HEK293 (cell line): ENCODE data around the gene EVC2.

ENCODE experiments used
- CTCF ChIA-PET: fragments of 350-600 bp; formaldehyde crosslinking; extraction: SDS; loops from one replicate; lab custom pipeline; 2021; ENCODE audit warnings: antibody characterized with exemption; lab: Yijun Ruan, JAX
- POLR2A ChIA-PET: fragments of 300-600 bp; formaldehyde crosslinking; extraction: SDS; loops from one replicate; lab custom pipeline; 2020; ENCODE audit warnings: antibody characterized with exemption, inconsistent platforms; lab: Yijun Ruan, JAX
- H3K27ac ChIP-seq: fragments of 200-500 bp; sonication (Bioruptor generic); 2 replicates; pipeline ENCODE4 v1.5.1; 2014; ENCODE audit warnings: low read depth, low read length, control low read depth, inconsistent platforms; ENCODE audit errors: extremely low read depth
- H3K36me3 ChIP-seq, 2 experiments: fragments of 200-500 bp in 1 of 2; sonication (Bioruptor generic) in 1 of 2; 1 replicate in 1 of 2; 2 replicates in 1 of 2; pipeline ENCODE4 v1.5.1; 2014 to 2017; ENCODE audit warnings: inconsistent platforms in 2 of 2, low read length in 2 of 2; ENCODE audit not compliant: control insufficient read depth in 2 of 2, insufficient read depth in 1 of 2
- H3K4me1 ChIP-seq: fragments of 200-500 bp; sonication (Bioruptor generic); 2 replicates; pipeline ENCODE4 v1.5.1; 2014; ENCODE audit warnings: mild to moderate bottlenecking, low read length, inconsistent platforms; ENCODE audit not compliant: control insufficient read depth, insufficient read depth
- H3K4me3 ChIP-seq: 2 replicates; pipeline ENCODE4 v1.5.1; 2011; ENCODE audit warnings: low read depth, mild to moderate bottlenecking, control low read depth, low read length, moderate library complexity
- H3K9me3 ChIP-seq: fragments of 200-500 bp; sonication (Bioruptor generic); 2 replicates; pipeline ENCODE4 v1.5.1; 2014; ENCODE audit warnings: low read depth, low read length, inconsistent platforms; ENCODE audit not compliant: control insufficient read depth, insufficient read depth
- IKZF3 ChIP-seq: fragments of 450-650 bp; IDR thresholded peaks from 2 replicates; pipeline ENCODE4 v1.5.0; 2018; ENCODE audit warnings: missing biosample characterization, mild to moderate bottlenecking, missing genetic modification characterization, moderate library complexity
- KLF7 ChIP-seq: fragments of 450-650 bp; formaldehyde crosslinking; IDR thresholded peaks from 2 replicates; pipeline ENCODE4 v1.5.1; 2016; ENCODE audit warnings: missing biosample characterization, missing genetic modification characterization, borderline replicate concordance
- SCRT2 ChIP-seq: fragments of 450-650 bp; formaldehyde crosslinking; IDR thresholded peaks from 2 replicates; pipeline ENCODE4 v1.5.1; 2016; ENCODE audit warnings: missing biosample characterization, missing genetic modification characterization
- ZNF24 ChIP-seq: fragments of 450-650 bp; formaldehyde crosslinking; IDR thresholded peaks from 2 replicates; pipeline ENCODE4 v1.5.1; 2016; ENCODE audit warnings: missing biosample characterization, missing genetic modification characterization
- ZNF274 ChIP-seq, 2 experiments: fragments of 200-500 bp in 1 of 2; fragments of 450-650 bp in 1 of 2; sonication (Bioruptor generic) in 1 of 2; formaldehyde crosslinking in 1 of 2; IDR thresholded peaks; 2 replicates each; pipeline versions ENCODE4 v1.5.1 to v1.6.1; 2014 to 2016; ENCODE audit warnings: borderline replicate concordance in 1 of 2, inconsistent platforms in 1 of 2, low read length in 1 of 2, missing biosample characterization in 1 of 2, missing genetic modification characterization in 1 of 2
- ZNF350 ChIP-seq: fragments of 450-650 bp; formaldehyde crosslinking; IDR thresholded peaks from 2 replicates; pipeline ENCODE4 v1.5.0; 2017; ENCODE audit warnings: missing biosample characterization, mild to moderate bottlenecking, missing genetic modification characterization
- ZNF544 ChIP-seq: fragments of 450-650 bp; formaldehyde crosslinking; IDR thresholded peaks from 2 replicates; pipeline ENCODE4 v1.5.0; 2017; ENCODE audit warnings: missing biosample characterization, missing genetic modification characterization
- ZNF701 ChIP-seq: fragments of 450-650 bp; formaldehyde crosslinking; IDR thresholded peaks from 2 replicates; pipeline ENCODE4 v1.5.1; 2016; ENCODE audit warnings: missing biosample characterization, missing genetic modification characterization
- ZNF791 ChIP-seq: fragments of 450-650 bp; formaldehyde crosslinking; IDR thresholded peaks from 2 replicates; pipeline ENCODE4 v1.5.1; 2016; ENCODE audit warnings: missing biosample characterization, missing genetic modification characterization
- TF ChIP-seq, protein P1 (sequence below): fragments of 450-650 bp; formaldehyde crosslinking; IDR thresholded peaks from 2 replicates; pipeline ENCODE4 v1.5.1; 2016; ENCODE audit warnings: missing biosample characterization, missing genetic modification characterization, borderline replicate concordance
- TF ChIP-seq, protein P2 (sequence below): fragments of 450-650 bp; formaldehyde crosslinking; IDR thresholded peaks from 2 replicates; pipeline ENCODE4 v1.5.1; 2016; ENCODE audit warnings: missing biosample characterization, missing genetic modification characterization, borderline replicate concordance
- TF ChIP-seq, protein P3 (sequence below): fragments of 450-650 bp; formaldehyde crosslinking; optimal IDR thresholded peaks from 2 replicates; pipeline ENCODE3; 2016; ENCODE audit warnings: missing biosample characterization, mild to moderate bottlenecking, missing genetic modification characterization
- TF ChIP-seq, protein P4 (sequence below): fragments of 450-650 bp; formaldehyde crosslinking; IDR thresholded peaks from 2 replicates; pipeline ENCODE4 v1.5.1; 2016; ENCODE audit warnings: missing biosample characterization, missing genetic modification characterization
- TF ChIP-seq, protein P5 (sequence below): fragments of 450-650 bp; formaldehyde crosslinking; IDR thresholded peaks from 2 replicates; pipeline ENCODE4 v1.5.1; 2016; ENCODE audit warnings: missing biosample characterization, missing genetic modification characterization

The EVC2 gene

DNA sequence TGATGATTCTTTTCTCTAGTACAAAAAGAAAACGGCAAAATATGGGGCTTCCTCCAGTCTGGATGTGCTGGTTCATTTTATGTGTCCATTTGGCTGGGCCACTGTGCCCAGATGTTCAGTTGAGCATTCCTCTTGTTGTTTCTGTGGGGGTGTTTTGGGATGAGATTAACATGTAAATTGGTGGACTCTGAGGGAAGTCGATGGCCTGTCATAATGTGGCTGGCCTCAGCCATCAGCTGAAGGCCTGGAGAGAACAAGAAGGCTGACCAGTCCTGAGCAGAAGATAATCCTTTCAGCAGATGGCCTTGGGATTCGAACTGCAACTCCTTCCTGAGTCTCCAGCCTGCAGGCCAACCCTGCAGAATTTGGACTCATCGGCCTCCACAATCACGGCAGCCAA is 136.7 kb downstream of the EVC2 start (continued):
- TF ChIP-seq, protein P1, sequence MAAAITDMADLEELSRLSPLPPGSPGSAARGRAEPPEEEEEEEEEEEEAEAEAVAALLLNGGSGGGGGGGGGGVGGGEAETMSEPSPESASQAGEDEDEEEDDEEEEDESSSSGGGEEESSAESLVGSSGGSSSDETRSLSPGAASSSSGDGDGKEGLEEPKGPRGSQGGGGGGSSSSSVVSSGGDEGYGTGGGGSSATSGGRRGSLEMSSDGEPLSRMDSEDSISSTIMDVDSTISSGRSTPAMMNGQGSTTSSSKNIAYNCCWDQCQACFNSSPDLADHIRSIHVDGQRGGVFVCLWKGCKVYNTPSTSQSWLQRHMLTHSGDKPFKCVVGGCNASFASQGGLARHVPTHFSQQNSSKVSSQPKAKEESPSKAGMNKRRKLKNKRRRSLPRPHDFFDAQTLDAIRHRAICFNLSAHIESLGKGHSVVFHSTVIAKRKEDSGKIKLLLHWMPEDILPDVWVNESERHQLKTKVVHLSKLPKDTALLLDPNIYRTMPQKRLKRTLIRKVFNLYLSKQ = no peak
- TF ChIP-seq ZNF701 (tag by site-specific recombination) (no peak), KLF7 (tag by site-specific recombination) (no peak), ZNF791 (tag by site-specific recombination) (no peak), IKZF3 (tag by site-specific recombination) (no peak), SCRT2 (no peak), ZNF350 (tag by site-specific recombination) (no peak)
- TF ChIP-seq, protein P2, sequence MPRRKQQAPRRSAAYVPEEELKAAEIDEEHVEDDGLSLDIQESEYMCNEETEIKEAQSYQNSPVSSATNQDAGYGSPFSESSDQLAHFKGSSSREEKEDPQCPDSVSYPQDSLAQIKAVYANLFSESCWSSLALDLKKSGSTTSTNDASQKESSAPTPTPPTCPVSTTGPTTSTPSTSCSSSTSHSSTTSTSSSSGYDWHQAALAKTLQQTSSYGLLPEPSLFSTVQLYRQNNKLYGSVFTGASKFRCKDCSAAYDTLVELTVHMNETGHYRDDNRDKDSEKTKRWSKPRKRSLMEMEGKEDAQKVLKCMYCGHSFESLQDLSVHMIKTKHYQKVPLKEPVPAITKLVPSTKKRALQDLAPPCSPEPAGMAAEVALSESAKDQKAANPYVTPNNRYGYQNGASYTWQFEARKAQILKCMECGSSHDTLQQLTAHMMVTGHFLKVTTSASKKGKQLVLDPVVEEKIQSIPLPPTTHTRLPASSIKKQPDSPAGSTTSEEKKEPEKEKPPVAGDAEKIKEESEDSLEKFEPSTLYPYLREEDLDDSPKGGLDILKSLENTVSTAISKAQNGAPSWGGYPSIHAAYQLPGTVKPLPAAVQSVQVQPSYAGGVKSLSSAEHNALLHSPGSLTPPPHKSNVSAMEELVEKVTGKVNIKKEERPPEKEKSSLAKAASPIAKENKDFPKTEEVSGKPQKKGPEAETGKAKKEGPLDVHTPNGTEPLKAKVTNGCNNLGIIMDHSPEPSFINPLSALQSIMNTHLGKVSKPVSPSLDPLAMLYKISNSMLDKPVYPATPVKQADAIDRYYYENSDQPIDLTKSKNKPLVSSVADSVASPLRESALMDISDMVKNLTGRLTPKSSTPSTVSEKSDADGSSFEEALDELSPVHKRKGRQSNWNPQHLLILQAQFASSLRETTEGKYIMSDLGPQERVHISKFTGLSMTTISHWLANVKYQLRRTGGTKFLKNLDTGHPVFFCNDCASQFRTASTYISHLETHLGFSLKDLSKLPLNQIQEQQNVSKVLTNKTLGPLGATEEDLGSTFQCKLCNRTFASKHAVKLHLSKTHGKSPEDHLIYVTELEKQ (tag by site-specific recombination) = no peak
- TF ChIP-seq, protein P3, sequence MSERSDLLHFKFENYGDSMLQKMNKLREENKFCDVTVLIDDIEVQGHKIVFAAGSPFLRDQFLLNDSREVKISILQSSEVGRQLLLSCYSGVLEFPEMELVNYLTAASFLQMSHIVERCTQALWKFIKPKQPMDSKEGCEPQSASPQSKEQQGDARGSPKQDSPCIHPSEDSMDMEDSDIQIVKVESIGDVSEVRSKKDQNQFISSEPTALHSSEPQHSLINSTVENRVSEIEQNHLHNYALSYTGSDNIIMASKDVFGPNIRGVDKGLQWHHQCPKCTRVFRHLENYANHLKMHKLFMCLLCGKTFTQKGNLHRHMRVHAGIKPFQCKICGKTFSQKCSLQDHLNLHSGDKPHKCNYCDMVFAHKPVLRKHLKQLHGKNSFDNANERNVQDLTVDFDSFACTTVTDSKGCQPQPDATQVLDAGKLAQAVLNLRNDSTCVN (tag by site-specific recombination) = no peak
- TF ChIP-seq, protein P4, sequence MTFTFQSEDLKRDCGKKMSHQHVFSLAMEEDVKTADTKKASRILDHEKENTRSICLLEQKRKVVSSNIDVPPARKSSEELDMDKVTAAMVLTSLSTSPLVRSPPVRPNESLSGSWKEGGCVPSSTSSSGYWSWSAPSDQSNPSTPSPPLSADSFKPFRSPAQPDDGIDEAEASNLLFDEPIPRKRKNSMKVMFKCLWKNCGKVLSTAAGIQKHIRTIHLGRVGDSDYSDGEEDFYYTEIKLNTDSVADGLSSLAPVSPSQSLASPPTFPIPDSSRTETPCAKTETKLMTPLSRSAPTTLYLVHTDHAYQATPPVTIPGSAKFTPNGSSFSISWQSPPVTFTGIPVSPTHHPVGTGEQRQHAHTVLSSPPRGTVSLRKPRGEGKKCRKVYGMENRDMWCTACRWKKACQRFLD = no peak
- TF ChIP-seq, protein P5, sequence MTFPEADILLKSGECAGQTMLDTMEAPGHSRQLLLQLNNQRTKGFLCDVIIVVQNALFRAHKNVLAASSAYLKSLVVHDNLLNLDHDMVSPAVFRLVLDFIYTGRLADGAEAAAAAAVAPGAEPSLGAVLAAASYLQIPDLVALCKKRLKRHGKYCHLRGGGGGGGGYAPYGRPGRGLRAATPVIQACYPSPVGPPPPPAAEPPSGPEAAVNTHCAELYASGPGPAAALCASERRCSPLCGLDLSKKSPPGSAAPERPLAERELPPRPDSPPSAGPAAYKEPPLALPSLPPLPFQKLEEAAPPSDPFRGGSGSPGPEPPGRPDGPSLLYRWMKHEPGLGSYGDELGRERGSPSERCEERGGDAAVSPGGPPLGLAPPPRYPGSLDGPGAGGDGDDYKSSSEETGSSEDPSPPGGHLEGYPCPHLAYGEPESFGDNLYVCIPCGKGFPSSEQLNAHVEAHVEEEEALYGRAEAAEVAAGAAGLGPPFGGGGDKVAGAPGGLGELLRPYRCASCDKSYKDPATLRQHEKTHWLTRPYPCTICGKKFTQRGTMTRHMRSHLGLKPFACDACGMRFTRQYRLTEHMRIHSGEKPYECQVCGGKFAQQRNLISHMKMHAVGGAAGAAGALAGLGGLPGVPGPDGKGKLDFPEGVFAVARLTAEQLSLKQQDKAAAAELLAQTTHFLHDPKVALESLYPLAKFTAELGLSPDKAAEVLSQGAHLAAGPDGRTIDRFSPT = no peak
- TF ChIP-seq, all 188 proteins: peak for 0

DNA sequence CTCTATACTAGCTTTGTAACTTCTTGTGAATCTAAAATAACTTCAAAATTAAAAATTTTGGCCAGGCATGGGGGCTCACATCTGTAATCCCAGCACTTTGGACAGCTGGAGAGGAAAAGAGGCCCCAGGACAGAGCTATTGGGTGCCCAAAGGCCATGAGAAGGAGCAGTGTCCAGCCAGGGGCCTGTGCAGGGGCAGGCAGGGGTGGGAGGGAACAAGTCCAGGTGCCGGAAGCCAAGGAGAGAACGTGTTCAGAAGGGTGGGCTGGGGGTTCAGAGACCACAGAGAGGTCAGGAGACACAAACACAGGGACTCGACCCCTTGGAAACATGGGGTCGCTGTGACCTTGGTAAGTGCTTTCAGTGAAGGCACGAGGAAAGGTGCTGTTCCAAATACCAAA is 138.9 kb downstream of the EVC2 start:
- Histone ChIP-seq H3K4me1 (no peaks in the 10 kb centered on the region), H3K9me3 (no peaks in the 10 kb centered on the region), H3K36me3 (no peaks in the 10 kb centered on the region), H3K27ac (no peak overlapping the region), H3K4me3 (no peak overlapping the region)
- no peak for TF ChIP-seq ZNF544 (tag by site-specific recombination)
- TF ChIP-seq SCRT2 = no peak
- TF ChIP-seq ZNF274 (IDR thresholded peaks at IDR 0.05; ENCODE audit: low read length) = no peak
- TF ChIP-seq ZNF274 (tag by site-specific recombination; IDR thresholded peaks at IDR 0.05; ENCODE audit: borderline replicate concordance) = no peak
- no peak for TF ChIP-seq ZNF24 (tag by site-specific recombination)
- ChIA-PET CTCF (no interaction called here), POLR2A (no interaction called here)
